ENCODE results near the gene KCNQ1OT1.

The KCNQ1OT1 gene

DNA sequence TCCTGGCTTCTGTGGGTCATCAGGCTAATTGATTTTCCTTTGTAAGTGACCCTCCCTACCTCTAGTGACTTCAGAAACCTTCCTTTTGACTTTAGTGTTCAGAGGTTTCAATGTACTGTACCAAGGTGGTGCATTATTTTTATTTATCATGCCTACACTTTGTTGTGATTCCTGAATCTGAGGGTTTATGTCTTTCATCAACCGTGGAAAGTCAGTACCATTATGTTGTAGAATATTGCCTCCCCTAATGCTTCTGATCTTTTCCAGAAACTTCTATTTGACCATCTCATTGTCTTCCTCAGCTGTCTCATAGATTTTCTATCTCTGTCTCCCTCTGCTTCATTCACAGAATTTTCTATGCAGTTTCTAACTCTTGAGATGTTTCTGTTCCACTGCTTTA, 105.5 kb downstream of the KCNQ1OT1 start:
- TF ChIP-seq, protein P1, sequence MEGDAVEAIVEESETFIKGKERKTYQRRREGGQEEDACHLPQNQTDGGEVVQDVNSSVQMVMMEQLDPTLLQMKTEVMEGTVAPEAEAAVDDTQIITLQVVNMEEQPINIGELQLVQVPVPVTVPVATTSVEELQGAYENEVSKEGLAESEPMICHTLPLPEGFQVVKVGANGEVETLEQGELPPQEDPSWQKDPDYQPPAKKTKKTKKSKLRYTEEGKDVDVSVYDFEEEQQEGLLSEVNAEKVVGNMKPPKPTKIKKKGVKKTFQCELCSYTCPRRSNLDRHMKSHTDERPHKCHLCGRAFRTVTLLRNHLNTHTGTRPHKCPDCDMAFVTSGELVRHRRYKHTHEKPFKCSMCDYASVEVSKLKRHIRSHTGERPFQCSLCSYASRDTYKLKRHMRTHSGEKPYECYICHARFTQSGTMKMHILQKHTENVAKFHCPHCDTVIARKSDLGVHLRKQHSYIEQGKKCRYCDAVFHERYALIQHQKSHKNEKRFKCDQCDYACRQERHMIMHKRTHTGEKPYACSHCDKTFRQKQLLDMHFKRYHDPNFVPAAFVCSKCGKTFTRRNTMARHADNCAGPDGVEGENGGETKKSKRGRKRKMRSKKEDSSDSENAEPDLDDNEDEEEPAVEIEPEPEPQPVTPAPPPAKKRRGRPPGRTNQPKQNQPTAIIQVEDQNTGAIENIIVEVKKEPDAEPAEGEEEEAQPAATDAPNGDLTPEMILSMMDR (IDR thresholded peaks at IDR 0.05; ENCODE audit: low read length) = no peak
- no peak for TF ChIP-seq EZH2 (IDR thresholded peaks at IDR 0.05; ENCODE audit: borderline replicate concordance, low read length)
- Histone ChIP-seq H2AFZ (ENCODE audit: low read length) (no peak overlapping the region), H3K4me3 (ENCODE audit: low read depth, low read length, poor library complexity, severe bottlenecking) (no peak overlapping the region), H3K4me1 (ENCODE audit: insufficient read depth, low read length, severe bottlenecking) (no peaks in the 10 kb centered on the region), H3K27ac (ENCODE audit: low read depth, low read length, poor library complexity, severe bottlenecking) (no peak overlapping the region), H3K9me3 (ENCODE audit: low read length) (no peaks in the 10 kb centered on the region; the same call in 1 of the 2 replicates), H3K9me2 (ENCODE audit: low read depth, low read length) (no peaks in the 10 kb centered on the region), H3K79me2 (ENCODE audit: insufficient read depth, low read length) (no peaks in the 10 kb centered on the region), H4K20me1 (ENCODE audit: insufficient read depth, low read length) (no peaks in the 10 kb centered on the region), H3K36me3 (ENCODE audit: insufficient read depth, low read length) (no peaks in the 10 kb centered on the region; the same call in 1 of the 2 replicates), H3K4me2 (ENCODE audit: low read length) (no peak overlapping the region), H3K9ac (ENCODE audit: low read length) (no peak overlapping the region), H3K27me3 (ENCODE audit: insufficient read depth, low read length) (peaks cover 7% of the 10 kb centered on the region; the same call in 1 of the 2 replicates), H3F3A (ENCODE audit: insufficient read depth, low read length) (no peaks in the 10 kb centered on the region)

DNA sequence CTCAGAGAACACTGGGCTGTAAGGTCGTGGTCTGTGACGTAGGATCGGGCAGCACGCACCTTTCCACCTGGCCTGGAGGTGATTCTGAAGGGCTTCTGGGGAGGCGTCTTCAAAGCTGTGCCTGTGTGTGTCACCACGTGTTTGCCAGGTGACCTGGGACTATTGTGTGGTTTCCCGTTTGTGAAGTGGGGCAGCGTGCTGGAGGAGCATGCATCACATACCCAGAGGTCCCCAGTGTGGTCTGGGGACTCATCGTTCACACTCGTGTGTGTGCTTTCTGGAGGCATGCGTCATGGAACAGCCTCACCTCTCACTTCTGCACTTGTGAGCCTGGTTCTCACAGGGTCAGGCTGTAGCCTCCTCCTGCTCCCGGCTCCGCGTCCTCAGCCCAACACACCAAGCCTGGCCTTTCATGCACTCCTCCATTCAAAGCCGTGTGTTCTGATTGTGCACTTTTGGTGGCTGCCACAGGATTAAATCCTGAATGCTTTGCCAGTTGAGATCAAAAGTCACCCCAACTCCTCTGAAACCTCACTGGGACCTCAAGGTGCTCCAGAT, 106.3 kb downstream of the KCNQ1OT1 start:
- H2AFZ ChIP-seq (ENCODE audit: low read length) = no peak overlapping the region
- H3K9ac ChIP-seq (ENCODE audit: low read length) = no peak overlapping the region
- no peak overlapping the region for H3K4me2 ChIP-seq (ENCODE audit: low read length)
- peaks cover 7% of the 10 kb centered on the region; the same call in 1 of the 2 replicates for H3K27me3 ChIP-seq (ENCODE audit: insufficient read depth, low read length)
- H3K9me3 ChIP-seq (ENCODE audit: low read length) = no peaks in the 10 kb centered on the region; the same call in 1 of the 2 replicates
- no peaks in the 10 kb centered on the region; the same call in 1 of the 2 replicates for H3K36me3 ChIP-seq (ENCODE audit: insufficient read depth, low read length)
- no peaks in the 10 kb centered on the region for H4K20me1 ChIP-seq (ENCODE audit: insufficient read depth, low read length)
- H3K79me2 ChIP-seq (ENCODE audit: insufficient read depth, low read length) = no peaks in the 10 kb centered on the region
- TF ChIP-seq, protein P1 (IDR thresholded peaks at IDR 0.05; ENCODE audit: low read length) = no peak
- no peaks in the 10 kb centered on the region for H3K9me2 ChIP-seq (ENCODE audit: low read depth, low read length)
- H3K27ac ChIP-seq (ENCODE audit: low read depth, low read length, poor library complexity, severe bottlenecking) = no peak overlapping the region
- no peaks in the 10 kb centered on the region for H3K4me1 ChIP-seq (ENCODE audit: insufficient read depth, low read length, severe bottlenecking)
- H3K4me3 ChIP-seq (ENCODE audit: low read depth, low read length, poor library complexity, severe bottlenecking) = no peak overlapping the region
- no peaks in the 10 kb centered on the region for H3F3A ChIP-seq (ENCODE audit: insufficient read depth, low read length)

DNA sequence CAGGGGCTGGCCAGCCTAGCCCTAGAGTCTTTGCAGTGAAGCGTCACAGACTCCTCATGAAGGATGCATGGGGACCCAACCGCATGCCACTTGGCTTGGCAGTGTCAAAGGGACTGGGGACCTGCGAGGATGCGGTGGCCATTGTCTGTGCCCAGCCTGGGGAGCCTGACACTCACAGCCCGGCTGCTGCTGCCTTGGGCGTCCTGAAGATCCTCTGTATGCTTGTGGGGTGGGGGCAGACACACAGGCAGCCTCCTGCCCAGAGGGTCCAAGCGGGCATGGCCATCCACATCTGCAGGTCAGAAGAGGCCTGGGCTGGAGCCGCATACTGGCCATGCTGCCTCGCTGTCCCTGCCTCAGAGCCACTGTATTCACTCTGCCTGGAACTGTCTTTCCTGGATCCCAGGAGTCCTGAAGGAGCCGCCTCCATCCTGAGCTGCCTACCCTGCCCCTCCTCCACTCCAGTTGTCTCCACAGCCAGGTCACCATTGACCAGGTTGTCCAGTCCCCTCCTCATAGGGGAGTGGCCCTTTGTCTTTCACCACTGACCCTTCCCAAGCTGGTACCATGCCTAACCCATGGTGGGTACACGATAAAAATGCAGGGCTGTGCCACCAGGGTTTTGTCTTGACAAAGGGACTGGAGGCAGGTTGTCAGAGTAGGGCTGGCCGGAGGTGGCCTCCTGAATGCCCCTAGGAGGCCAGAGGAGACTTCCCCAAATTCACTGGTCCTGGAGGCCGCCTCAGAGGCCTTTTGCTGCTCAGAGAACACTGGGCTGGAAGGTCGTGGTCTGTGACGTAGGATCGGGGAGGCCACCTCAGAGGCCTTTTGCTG, 107.0 kb downstream of the KCNQ1OT1 start:
- H4K20me1 ChIP-seq (ENCODE audit: insufficient read depth, low read length) = no peaks in the 10 kb centered on the region
- H3K9me3 ChIP-seq (ENCODE audit: low read length) = no peaks in the 10 kb centered on the region
- no peaks in the 10 kb centered on the region for H3K79me2 ChIP-seq (ENCODE audit: insufficient read depth, low read length)
- no peak overlapping the region for H3K9ac ChIP-seq (ENCODE audit: low read length)
- no peak overlapping the region for H2AFZ ChIP-seq (ENCODE audit: low read length)
- H3K36me3 ChIP-seq (ENCODE audit: insufficient read depth, low read length) = no peaks in the 10 kb centered on the region
- TF ChIP-seq EZH2 (IDR thresholded peaks at IDR 0.05; ENCODE audit: borderline replicate concordance, low read length) = no peak
- no peak overlapping the region for H3K4me3 ChIP-seq (ENCODE audit: low read depth, low read length, poor library complexity, severe bottlenecking)
- no peak overlapping the region for H3K27ac ChIP-seq (ENCODE audit: low read depth, low read length, poor library complexity, severe bottlenecking)
- 0 out of 2 replicates have a peak, but pooled peaks cover 10% of the 10 kb centered on the region for H3K27me3 ChIP-seq (ENCODE audit: insufficient read depth, low read length)
- no peaks in the 10 kb centered on the region for H3K4me1 ChIP-seq (ENCODE audit: insufficient read depth, low read length, severe bottlenecking)
- H3F3A ChIP-seq (ENCODE audit: insufficient read depth, low read length) = no peaks in the 10 kb centered on the region
- no peaks in the 10 kb centered on the region for H3K9me2 ChIP-seq (ENCODE audit: low read depth, low read length)
- no peak overlapping the region for H3K4me2 ChIP-seq (ENCODE audit: low read length)

Data from OCI-LY1 (cell line).